Activated naive CD4-positive, alpha-beta T cell treated with anti-CD3 and anti-CD28 coated beads, Interleukin-2, amount 10 ng/mL, durations not matched to agents 7 days and 5 days (primary cell): ENCODE data around the gene CHI3L1.

Experiments used
- CTCF ChIA-PET: fragments of 350-600 bp; sonication (Branson Sonifier 250); formaldehyde crosslinking; loops from one replicate; lab custom pipeline; 2021; ENCODE audit warnings: antibody characterized with exemption; lab: Charles Lee
- DNase-seq: peaks from one replicate; pipeline ENCODE4 v3.0.0-alpha.2; 2020
- H3K27ac Mint-ChIP-seq: one replicate; pipeline ENCODE4 v1.8.0; 2021; ENCODE audit warnings: mild to moderate bottlenecking, moderate library complexity, mixed read lengths
- H3K27me3 Mint-ChIP-seq: one replicate; pipeline ENCODE4 v1.8.0; 2021; ENCODE audit warnings: mild to moderate bottlenecking, mixed read lengths
- H3K36me3 Mint-ChIP-seq: one replicate; pipeline ENCODE4 v1.8.0; 2021; ENCODE audit warnings: mixed read lengths
- H3K4me1 Mint-ChIP-seq: one replicate; pipeline ENCODE4 v1.8.0; 2021; ENCODE audit warnings: mixed read lengths
- H3K4me3 Mint-ChIP-seq: one replicate; pipeline ENCODE4 v1.8.0; 2021; ENCODE audit warnings: mild to moderate bottlenecking, moderate library complexity, mixed read lengths
- H3K9me3 Mint-ChIP-seq: one replicate; pipeline ENCODE4 v1.8.0; 2021; ENCODE audit warnings: mixed read lengths

The CHI3L1 gene

DNA sequence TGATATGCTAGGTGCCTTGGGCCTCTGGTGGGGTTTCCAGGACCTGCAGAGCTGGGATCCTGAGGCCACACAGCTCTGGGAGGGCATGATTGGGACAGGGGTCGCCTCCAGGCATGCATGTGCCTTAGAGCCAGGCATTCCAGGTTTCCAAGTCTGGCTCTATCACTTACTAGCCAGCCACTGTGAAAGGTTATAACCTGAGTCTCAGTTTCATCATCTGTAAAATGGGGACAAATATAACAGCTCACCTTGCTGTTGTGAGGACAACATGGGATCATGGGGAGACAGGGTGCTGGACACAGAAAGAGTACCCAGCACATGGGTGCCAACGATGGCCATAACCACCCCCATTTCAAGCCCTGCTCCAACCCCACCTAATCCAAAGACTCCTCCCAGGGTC is 2.7 kb downstream of the CHI3L1 start:
- no peak overlapping the region for H3K4me3 Mint-ChIP-seq
- H3K4me1 Mint-ChIP-seq: no peaks in the 10 kb centered on the region
- H3K27ac Mint-ChIP-seq: no peak overlapping the region
- peaks cover 16% of the 10 kb centered on the region for H3K27me3 Mint-ChIP-seq
- H3K36me3 Mint-ChIP-seq: no peaks in the 10 kb centered on the region
- peak; percentile 17 for DNase-seq
- CTCF ChIA-PET: no interaction called here
- H3K9me3 Mint-ChIP-seq: no peaks in the 10 kb centered on the region

DNA sequence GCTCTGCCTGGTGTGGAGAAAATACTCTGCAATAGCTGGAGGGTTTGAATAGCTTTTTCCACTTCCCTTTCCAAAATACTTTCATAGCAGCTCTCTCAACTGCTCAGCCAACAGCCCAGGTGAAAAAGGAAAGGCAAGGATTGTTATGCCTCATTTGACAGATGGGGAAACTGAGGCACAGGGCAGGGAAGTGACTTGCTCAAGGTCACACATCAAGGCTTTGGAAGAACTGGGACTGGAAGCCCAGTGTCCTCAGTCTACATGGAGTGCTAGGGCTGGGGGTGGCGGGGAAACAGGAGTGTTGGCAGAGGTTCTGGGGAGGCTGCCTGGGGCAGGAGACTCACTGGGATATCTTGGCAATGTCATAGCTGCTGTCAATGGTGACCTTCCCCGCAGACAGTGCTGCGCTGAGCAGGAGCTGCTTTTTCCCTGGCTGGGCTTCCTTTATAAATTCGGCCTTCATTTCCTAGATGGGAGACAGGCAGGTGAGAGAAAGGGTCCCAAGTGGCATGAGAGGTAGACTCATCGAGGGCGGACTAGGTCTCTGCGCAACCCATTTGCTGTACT is 4.0 kb downstream of the CHI3L1 start:
- Mint-ChIP-seq H3K4me3 (no peak overlapping the region), H3K9me3 (no peaks in the 10 kb centered on the region), H3K36me3 (no peaks in the 10 kb centered on the region), H3K27me3 (peaks cover 26% of the 10 kb centered on the region), H3K27ac (no peak overlapping the region), H3K4me1 (no peaks in the 10 kb centered on the region)
- CTCF ChIA-PET: interaction anchor here (1.2 to 1.7 kb wide), 2 partner anchors 11 to 33 kb away, joined by 5 read pairs; no protein-coding TSS in a partner anchor
- DNase-seq: peak; percentile 8

DNA sequence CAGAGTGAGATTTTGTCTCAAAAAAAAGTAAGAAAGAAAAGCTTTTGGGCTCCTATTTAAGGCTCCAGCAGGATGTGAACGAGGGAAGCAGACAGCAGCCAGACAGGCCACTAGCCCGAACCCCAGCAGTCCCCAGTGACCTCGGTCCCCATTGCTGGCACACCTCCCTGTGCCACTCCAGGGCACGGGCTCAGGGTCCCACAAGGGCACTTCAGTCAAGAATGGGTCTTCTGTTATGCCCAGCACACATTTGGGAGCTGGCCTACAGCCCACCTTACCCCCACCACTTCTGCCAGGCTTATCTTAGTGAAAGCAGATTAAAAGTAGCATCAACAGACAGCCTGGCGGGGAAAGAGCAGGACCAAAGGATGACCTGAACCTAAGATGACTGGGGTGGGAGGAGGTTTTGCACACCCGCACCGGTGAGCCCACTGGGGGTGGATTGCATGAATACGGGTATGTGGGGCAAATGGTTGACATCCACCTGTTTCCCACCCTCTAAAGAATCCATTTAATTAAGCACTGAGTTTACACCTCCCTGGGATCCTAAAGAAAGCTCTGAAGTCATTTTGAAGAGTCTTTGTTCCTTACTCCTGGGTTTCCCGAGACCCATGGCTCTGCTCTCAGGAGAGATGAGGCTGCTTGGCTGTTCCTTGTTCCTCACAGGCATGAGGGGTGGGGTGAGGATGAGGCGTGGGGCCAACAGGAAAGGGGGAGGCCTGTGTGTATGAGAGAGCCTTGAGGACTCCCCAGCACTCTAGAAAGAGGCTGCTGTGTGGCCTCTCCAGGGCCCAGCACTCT is 4.7 kb downstream of the CHI3L1 start:
- CTCF ChIA-PET: interaction anchor here (1.2 to 1.7 kb wide), 2 partner anchors 10 to 33 kb away, joined by 5 read pairs; no protein-coding TSS in a partner anchor
- peak; percentile 1 for DNase-seq
- no peaks in the 10 kb centered on the region for H3K4me1 Mint-ChIP-seq
- no peaks in the 10 kb centered on the region for H3K9me3 Mint-ChIP-seq
- no peak overlapping the region for H3K27ac Mint-ChIP-seq
- no peaks in the 10 kb centered on the region for H3K36me3 Mint-ChIP-seq
- H3K4me3 Mint-ChIP-seq: no peak overlapping the region
- peaks cover 26% of the 10 kb centered on the region for H3K27me3 Mint-ChIP-seq

DNA sequence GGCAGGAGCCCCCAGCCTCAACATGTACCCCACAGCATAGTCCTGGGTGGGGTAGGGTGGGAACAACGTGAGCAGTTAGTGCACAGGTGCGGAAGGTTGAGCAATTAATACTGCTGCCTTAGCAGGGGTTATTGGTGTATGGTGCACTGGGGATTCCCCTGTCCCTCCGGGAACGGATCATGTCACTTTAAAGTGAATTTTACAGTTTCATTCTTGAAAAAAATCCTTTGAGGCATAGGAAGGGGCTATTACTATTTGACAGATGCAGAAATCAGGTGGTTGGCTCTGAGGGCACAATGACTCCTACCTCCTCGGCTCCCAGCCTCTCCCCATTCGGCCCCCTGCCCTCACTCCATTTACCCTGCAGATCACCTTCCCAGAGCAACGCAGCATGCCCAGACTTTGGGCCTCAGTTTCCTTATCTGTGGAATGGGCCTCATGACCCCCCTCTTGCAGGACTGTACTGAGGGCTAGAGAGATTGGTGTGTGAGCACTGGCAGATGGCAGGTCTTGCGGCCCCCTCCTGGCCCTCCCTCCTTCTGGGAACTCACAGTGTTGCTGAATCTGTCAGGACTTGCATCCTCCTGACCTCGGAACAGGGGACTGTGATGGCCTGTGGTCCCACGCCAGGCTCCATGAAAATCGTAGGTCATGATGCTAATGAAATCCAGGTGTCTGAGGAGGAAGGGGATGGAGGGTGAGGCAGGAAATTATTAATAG is 5.7 kb downstream of the CHI3L1 start:
- Mint-ChIP-seq H3K9me3 (no peaks in the 10 kb centered on the region), H3K4me3 (no peak overlapping the region), H3K27ac (no peak overlapping the region), H3K27me3 (peaks cover 22% of the 10 kb centered on the region), H3K36me3 (no peaks in the 10 kb centered on the region), H3K4me1 (no peaks in the 10 kb centered on the region)
- CTCF ChIA-PET: interaction anchor here (1.7 kb wide), 1 partner anchor 9 kb away, joined by 5 read pairs; no protein-coding TSS in a partner anchor
- DNase-seq: no peak

DNA sequence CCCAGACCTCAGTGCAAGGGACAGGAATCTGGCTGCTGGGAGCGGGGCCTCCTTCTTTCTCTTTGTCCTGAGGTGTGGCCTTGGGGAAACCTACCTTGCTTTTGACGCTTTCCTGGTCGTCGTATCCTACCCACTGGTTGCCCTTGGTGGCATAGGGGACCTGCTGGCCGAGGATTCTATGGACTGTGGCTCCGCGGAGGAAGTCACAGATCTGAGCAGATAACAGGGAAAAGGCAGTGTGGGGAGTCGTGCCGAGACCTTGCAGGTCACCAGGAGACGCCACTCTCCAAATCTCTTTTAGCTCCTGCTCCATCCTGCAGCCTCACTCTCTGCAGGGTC is 6.9 kb downstream of the CHI3L1 start:
- no peaks in the 10 kb centered on the region for H3K4me1 Mint-ChIP-seq
- no peaks in the 10 kb centered on the region for H3K9me3 Mint-ChIP-seq
- no peaks in the 10 kb centered on the region for H3K36me3 Mint-ChIP-seq
- peaks cover 22% of the 10 kb centered on the region for H3K27me3 Mint-ChIP-seq
- CTCF ChIA-PET: interaction anchor here (0.6 kb wide), 1 partner anchor 790 kb away, joined by 3 read pairs; no protein-coding TSS in a partner anchor
- DNase-seq: no peak
- H3K27ac Mint-ChIP-seq: no peak overlapping the region
- H3K4me3 Mint-ChIP-seq: no peak overlapping the region

DNA sequence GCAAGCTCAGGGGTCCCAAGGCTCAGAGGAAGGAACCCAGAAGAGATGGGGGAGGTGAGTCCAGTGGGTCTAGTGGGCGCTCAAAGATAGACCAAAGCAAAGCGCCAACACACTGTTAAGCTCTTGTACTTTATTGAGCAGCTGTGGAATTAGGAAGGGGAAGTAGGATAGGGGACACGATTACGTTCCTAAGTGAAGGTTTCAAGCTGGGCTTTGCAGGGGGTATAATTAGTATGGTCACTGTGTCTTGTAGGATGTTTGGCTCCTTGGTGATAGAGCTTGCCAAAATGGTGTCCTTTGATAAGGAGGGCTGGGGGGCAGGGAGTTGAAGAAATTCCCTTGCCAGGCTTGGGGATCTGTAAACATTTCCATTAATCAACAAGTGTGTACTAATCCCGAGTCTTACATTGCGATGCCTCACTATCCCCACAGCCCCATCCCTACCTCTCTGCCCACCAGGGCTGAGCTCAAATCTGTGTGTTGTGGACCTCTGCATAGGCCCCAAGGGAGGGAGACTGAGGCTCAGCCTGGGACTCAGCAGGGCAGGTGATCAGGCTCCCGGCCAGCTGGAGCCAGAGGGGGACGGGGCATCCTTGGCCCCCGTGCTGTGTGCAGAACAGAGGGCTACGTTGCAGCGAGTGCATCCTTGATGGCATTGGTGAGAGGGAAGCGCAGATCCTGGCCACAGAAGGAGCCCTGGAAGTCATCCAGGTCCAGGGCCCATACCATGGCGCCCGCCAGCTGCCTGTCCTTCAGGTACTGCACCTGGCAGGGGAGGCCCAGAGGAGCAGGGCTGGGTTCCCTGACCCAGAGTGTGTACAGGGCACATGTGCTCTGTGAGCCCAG is 7.5 kb downstream of the CHI3L1 start:
- DNase-seq: no peak
- Mint-ChIP-seq H3K9me3 (no peaks in the 10 kb centered on the region), H3K4me1 (no peaks in the 10 kb centered on the region), H3K27ac (no peak overlapping the region), H3K4me3 (no peak overlapping the region), H3K36me3 (no peaks in the 10 kb centered on the region), H3K27me3 (peaks cover 18% of the 10 kb centered on the region)
- CTCF ChIA-PET: interaction anchor here (0.7 kb wide), 1 partner anchor 10 kb away, joined by 3 read pairs; no protein-coding TSS in a partner anchor

DNA sequence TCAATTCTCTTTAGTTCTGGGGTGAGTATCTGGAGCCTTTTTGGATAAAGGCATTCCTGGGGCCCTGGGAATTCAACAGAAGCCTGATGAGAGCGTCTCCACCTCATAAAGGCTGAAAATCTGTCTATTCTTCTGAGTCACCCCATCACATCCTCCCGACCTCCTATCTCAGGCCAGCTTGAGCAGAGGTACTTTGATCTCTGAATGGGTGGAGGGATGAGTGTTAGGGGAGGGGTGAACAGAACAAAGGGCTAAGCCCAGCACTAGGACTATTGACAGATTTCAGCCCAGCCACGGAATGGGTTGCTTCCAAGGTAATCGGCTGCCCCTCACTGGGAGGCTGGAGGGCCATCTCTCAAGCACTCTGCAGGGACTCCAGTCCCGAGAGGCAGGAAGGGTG is 8.4 kb downstream of the CHI3L1 start:
- CTCF ChIA-PET: no interaction called here
- Mint-ChIP-seq H3K27me3 (peaks cover 18% of the 10 kb centered on the region), H3K4me1 (no peaks in the 10 kb centered on the region), H3K36me3 (no peaks in the 10 kb centered on the region), H3K4me3 (no peak overlapping the region), H3K9me3 (no peaks in the 10 kb centered on the region), H3K27ac (peak overlapping the region; percentile 24)
- no peak for DNase-seq

DNA sequence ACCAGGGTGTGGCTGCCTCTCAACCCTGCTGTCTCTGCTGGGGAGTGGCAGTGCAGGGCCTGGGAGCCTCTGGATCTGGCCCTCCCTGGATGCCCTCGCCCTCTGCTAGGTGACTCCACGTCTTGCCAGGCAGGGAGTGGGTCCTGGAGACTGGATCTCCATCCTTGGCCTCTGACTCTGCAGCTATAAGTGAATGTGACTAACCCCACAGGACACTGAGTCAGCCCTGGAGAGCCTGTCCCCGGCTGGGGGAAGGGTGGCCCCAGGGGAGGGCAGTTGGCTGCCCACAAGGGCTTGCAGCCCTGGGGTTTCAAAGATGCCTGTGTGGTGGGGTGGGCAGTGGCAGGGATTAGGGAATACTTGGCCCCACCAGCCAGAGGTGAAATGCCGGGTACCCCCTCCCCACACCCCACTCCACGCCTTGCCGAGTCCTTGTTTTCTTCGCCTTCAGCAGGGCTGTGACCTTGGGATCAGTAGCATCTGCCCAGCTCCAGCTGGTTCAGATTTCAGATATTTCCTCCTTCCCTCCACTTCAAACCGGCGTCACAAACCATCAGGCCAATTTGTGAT is 8.9 kb downstream of the CHI3L1 start:
- no peaks in the 10 kb centered on the region for H3K9me3 Mint-ChIP-seq
- H3K36me3 Mint-ChIP-seq: no peaks in the 10 kb centered on the region
- no peak for DNase-seq
- no peaks in the 10 kb centered on the region for H3K4me1 Mint-ChIP-seq
- H3K4me3 Mint-ChIP-seq: no peak overlapping the region
- CTCF ChIA-PET: no interaction called here
- H3K27me3 Mint-ChIP-seq: peaks cover 18% of the 10 kb centered on the region
- H3K27ac Mint-ChIP-seq: peak overlapping the region; percentile 24

DNA sequence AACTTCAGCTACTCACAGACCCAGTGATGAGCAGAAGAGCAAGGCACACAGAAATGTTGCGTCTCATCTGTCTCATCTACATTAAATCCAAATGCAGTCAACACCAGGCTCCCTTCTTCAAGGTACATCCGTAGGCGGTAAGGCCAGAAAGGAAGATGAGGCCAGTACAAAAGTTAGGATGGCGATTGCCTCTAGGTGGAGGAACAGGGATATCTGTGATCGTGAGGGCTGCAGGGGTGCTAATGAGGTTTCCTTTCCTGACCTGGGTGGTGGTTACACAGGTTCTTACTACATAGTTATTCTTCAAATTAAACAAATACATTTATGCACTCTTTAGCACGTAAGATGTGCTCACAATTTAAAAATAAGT is 9.5 kb downstream of the CHI3L1 start:
- no peaks in the 10 kb centered on the region for H3K36me3 Mint-ChIP-seq
- H3K9me3 Mint-ChIP-seq: no peaks in the 10 kb centered on the region
- CTCF ChIA-PET: interaction anchor here (1.1 kb wide), 1 partner anchor 10 kb away, joined by 3 read pairs; no protein-coding TSS in a partner anchor
- no peak for DNase-seq
- H3K27me3 Mint-ChIP-seq: peaks cover 16% of the 10 kb centered on the region
- H3K4me1 Mint-ChIP-seq: no peaks in the 10 kb centered on the region
- H3K4me3 Mint-ChIP-seq: no peak overlapping the region
- no peak overlapping the region for H3K27ac Mint-ChIP-seq

DNA sequence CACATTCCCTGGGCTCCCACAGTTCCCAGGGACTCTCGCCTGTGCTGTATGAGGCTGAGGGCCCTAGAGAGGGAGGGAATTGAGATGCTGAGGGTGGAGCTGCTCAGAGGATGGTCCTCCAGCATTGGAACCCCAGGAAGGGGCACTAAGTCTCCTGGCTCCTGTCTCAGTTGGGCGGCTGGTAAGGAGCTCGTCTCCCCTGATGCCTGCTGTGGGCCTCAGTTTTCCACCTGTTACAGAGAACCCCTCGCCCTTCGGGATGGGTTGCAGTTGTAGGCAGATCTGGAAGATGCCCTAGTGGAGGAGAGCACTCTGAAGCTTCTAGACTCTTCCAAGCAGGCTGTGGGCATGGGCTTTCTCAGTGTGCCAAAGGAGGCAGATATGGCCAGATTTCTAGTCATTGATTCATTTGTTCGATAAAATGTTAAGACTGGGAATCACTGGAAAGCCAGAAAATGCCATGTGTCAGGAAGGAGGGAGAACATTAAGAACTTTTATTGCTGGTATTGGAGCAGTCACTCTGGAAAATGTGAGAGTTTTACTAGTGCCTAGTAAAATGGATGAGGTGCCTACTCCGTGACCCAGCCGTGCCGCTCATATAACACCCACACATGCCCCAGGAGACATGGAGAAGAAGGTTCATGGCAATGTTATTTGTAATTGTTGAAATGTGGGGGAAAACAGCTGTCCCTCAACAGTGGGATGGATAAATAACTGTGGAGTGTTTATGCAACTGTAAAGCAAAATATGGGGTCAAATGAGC is 10.1 kb downstream of the CHI3L1 start:
- no peaks in the 10 kb centered on the region for H3K36me3 Mint-ChIP-seq
- H3K4me1 Mint-ChIP-seq: no peaks in the 10 kb centered on the region
- no peak overlapping the region for H3K27ac Mint-ChIP-seq
- no peak overlapping the region for H3K4me3 Mint-ChIP-seq
- CTCF ChIA-PET: interaction anchor here (0.8 to 1.3 kb wide), 4 partner anchors 9 to 146 kb away, joined by 3 to 4 read pairs (median 3); no protein-coding TSS in a partner anchor
- peaks cover 14% of the 10 kb centered on the region for H3K27me3 Mint-ChIP-seq
- no peaks in the 10 kb centered on the region for H3K9me3 Mint-ChIP-seq
- DNase-seq: no peak

DNA sequence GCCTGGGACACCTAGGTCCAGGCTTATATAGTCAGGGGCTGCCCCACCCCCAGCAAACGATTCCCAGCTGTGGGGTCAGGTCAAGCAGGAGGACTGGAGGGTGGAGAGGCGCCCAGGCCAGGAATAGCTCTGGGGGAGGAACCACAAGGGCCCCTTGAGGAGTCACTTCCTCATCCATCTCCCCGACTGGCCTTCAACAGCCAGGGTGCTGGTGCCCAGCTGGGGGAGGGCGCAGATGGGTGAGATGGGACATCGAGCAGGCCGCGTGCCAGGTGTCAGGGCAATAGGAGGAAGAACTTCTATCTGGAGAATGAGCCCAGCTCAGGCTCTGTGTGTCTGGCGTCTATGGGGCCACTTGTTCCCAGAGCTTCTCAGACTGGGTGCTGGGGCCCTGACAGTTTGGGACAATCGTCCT is 10.7 kb downstream of the CHI3L1 start:
- CTCF ChIA-PET: interaction anchor here (0.8 to 6.1 kb wide), 5 partner anchors 9 to 145 kb away, joined by 3 to 66 read pairs (median 3); no protein-coding TSS in a partner anchor
- Mint-ChIP-seq H3K27me3 (peaks cover 12% of the 10 kb centered on the region), H3K4me1 (no peaks in the 10 kb centered on the region), H3K27ac (no peak overlapping the region), H3K9me3 (no peaks in the 10 kb centered on the region), H3K4me3 (no peak overlapping the region), H3K36me3 (no peaks in the 10 kb centered on the region)
- peak; percentile 19 for DNase-seq

DNA sequence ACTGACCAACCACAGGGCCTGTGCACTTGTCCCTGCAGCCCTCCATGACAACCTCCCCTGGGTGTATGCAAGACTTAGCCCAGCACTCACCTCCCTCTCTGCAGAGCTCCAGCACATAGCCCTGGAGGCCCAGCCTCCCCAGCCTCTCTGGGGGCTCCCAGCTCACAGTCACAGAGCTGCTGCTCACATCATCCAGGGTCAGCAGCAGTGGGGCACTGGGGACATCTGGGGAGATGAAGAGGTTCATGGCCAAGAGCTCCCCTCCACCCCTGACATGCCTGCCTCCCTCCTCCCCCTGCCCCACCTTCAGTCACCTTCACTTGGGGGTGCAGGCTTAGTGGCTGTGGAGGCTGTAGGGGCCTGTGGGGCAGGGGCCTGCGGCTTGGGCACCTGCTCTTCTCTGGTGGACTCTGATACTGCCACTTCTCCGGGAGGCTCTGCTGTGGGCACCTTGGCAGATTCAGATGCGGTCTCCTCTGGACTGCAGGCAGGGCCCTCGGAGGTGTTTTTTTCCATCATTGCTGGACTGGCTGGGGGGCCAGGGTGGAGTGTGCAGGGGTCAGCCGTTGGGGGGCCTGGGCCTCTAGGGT is 11.2 kb downstream of the CHI3L1 start, which contains the start of gene MYBPH:
Gene MYBPH, minus strand, starts transcription at position 590 of the 590 bp plus-strand sequence. Its CDS starts 71 bp downstream, at position 519.
- Mint-ChIP-seq H3K9me3 (no peaks in the 10 kb centered on the region), H3K4me3 (no peak within 1 kb of the TSS), H3K27ac (no peak within 1 kb of the TSS), H3K4me1 (no peaks in the 10 kb centered on the region), H3K27me3 (peaks cover 11% of the 10 kb centered on the region), H3K36me3 (no peaks in the 10 kb centered on the region)
- CTCF ChIA-PET: interaction anchor here (0.8 to 6.1 kb wide), 4 partner anchors 12 to 136 kb away, joined by 3 to 66 read pairs (median 4); no protein-coding TSS in a partner anchor
- peak; percentile 18 for DNase-seq
